GM11168 (cell line): ENCODE results near the gene CASP3.
"Not testable (repeated sequence)": the region's sequence is repeated elsewhere in the genome, so short reads cannot be mapped to it uniquely, and the experiment has no call there.

Experiments used
- in situ Hi-C: fragments of 300-500 bp; cut with MboI; formaldehyde crosslinking; loops from one replicate; pipeline ENCODE4 v1.12.0; 2022; ENCODE audit warnings: low sequenced_read_pairs; ENCODE audit not compliant: unreplicated experiment

Gene CASP3

GRCh38 chr4:184666670-184667069, 17.4 kb upstream of the CASP3 start:
- in situ Hi-C loops, result no loop called here

- in situ Hi-C loops, result no loop called here
These were observed 15.4 kb upstream of the CASP3 start for GRCh38 chr4:184664445-184665210.

GRCh38 chr4:184662236-184662635, 13.0 kb upstream of the CASP3 start:
- in situ Hi-C loops, result no loop called here

- in situ Hi-C loops, result no loop called here
These were observed 11.7 kb upstream of the CASP3 start for GRCh38 chr4:184660978-184661377.

GRCh38 chr4:184657820-184658219, 8.6 kb upstream of the CASP3 start:
- in situ Hi-C loops, result not testable (repeated sequence)

- in situ Hi-C loops, result no loop called here
These were observed 7.9 kb upstream of the CASP3 start for GRCh38 chr4:184657144-184657543.

GRCh38 chr4:184655889-184656869, 6.9 kb upstream of the CASP3 start:
- in situ Hi-C loops, result no loop called here

- in situ Hi-C loops, result no loop called here
These were observed 4.4 kb upstream of the CASP3 start for GRCh38 chr4:184653650-184654049.

GRCh38 chr4:184652681-184653080, 3.4 kb upstream of the CASP3 start:
- in situ Hi-C loops, result not testable (repeated sequence)

GRCh38 chr4:184651899-184652298, 2.7 kb upstream of the CASP3 start:
- in situ Hi-C loops, result no loop called here

- in situ Hi-C loops, result no loop called here
These were observed 966 bp upstream of the CASP3 start for GRCh38 chr4:184649971-184650855.

- in situ Hi-C loops, result no loop called here
These were observed 778 bp downstream of the CASP3 start for GRCh38 chr4:184648313-184649025.

GRCh38 chr4:184648054-184648312, 1.3 kb downstream of the CASP3 start:
- in situ Hi-C loops, result no loop called here

GRCh38 chr4:184647266-184648053, 1.8 kb downstream of the CASP3 start:
- in situ Hi-C loops, result no loop called here

- in situ Hi-C loops, result no loop called here
These were observed 3.2 kb downstream of the CASP3 start for GRCh38 chr4:184645904-184646610.

- in situ Hi-C loops, result no loop called here
These were observed 4.5 kb downstream of the CASP3 start for GRCh38 chr4:184644553-184645307.

GRCh38 chr4:184643731-184644130, 5.5 kb downstream of the CASP3 start:
- in situ Hi-C loops, result no loop called here

GRCh38 chr4:184641451-184641850, 7.8 kb downstream of the CASP3 start:
- in situ Hi-C loops, result no loop called here
